Activated naive CD4-positive, alpha-beta T cell (primary cell): ENCODE results near the gene ZNF85.
A peak's percentile ranks its signal among the peaks of the same experiment; 100 is the strongest.
"Not testable (repeated sequence)": the region's sequence is repeated elsewhere in the genome, so short reads cannot be mapped to it uniquely, and the experiment has no call there.

Experiments
- DNase-seq, 4 experiments: peaks; one replicate each; lab custom pipeline; 2025; lab: John Stamatoyannopoulos, UW

ZNF85 gene

DNA sequence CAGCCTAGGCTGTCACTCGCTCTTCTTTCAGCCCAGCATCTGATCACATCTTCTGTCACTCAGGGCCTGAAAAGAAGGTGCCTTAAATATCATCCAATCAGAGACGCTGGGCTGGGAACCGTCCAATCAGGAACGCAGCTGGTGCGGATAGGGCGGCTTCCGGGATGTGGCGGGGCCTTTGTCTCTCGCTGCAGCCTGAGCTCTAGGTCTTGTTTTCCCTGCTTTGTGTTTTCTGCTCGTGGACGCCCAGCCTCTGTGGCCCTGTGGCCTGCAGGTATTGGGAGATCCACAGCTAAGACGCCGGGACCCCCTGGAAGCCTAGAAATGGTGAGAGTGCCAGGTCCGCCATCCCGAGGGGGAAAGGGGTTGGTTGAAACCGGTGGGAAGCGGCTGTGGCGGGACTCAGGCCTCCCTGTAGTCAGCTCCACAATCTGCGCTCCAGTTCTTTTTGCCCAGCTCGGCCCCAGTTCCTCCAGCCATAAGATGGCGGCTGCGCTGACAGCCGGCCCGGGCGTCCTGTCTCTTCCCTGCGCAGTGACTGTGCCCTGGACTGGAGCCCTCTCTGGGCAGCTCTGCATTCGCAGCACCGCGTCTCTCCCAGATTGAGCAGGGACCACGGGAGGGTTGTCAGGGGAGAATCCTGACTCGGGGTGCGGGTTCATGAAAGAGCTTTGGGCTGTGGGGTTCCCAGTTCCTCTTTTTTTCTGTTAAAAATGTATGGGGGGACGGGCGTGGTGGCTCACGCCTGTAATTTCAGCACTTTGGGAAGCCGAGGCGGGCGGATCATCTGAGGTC, at the start of gene ZNF85:
Gene ZNF85, plus strand, starts transcription at position 175 of the 795 bp plus-strand sequence. Its CDS starts 150 bp downstream, at position 325.
- DNase-seq: peak; percentile 53 to 79 (median 66)

GRCh38 chr19:20879501-20879900, 43.5 kb upstream of the ZNF85 start:
- DNase-seq: no peak

- no peak for DNase-seq
Measured at GRCh38 chr19:20912973-20913372, 10.1 kb upstream of the ZNF85 start.

DNA sequence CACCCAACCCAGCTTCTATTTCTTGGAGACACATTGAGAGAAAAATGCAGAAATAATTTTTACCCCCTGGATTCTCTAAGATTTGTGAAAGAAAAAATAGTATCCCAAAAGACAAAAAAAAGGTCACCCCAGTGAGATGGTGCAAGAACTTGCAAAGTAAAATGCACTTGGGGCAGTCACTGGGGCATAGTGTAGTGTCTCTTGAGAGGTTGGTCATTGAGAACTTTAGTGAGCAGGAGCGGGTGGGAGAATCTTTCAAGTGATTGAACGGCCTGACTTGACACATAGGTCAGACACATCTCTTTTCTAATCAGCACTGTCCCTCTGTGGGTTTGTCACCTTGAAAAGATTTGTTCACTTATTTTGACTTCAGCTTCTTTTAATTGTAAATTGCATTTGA, 2.4 kb downstream of the ZNF85 start:
- DNase-seq: no peak

- no peak for DNase-seq
Measured at GRCh38 chr19:20926796-20927195, 3.7 kb downstream of the ZNF85 start.

- DNase-seq: no peak
Measured at GRCh38 chr19:20928371-20928770, 5.3 kb downstream of the ZNF85 start.

DNA sequence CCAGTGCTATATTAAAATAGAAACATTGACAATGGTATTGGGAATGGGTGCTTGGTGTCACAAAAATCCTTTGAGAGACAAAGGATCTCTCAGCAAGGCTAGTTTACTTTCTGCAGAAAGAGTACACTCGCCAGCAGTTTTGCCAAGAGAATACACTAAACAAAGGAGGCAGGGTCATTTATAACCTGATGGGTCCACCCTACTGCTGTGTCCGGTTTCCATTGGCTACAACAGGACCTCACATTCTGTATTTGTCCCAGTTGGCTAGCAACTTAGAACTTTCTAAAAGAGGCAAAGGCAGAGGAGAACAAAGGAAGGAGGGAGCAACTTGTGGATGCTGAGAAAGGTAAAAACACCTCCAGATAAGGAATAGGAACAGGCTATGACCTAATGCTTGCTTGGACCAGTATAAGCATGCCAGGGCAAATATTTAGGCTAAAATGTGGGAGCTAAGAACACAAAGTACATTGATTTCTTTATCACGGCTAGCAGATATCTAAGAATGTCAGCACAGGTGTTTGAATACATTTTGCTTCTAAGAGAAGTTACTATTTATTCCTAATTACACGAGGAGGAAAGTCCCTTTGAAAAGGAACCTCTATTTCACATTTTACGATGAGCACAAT, 13.4 kb downstream of the ZNF85 start:
- not testable (repeated sequence) for DNase-seq

GRCh38 chr19:20952561-20953095, 29.6 kb downstream of the ZNF85 start:
- not testable (repeated sequence) for DNase-seq

DNA sequence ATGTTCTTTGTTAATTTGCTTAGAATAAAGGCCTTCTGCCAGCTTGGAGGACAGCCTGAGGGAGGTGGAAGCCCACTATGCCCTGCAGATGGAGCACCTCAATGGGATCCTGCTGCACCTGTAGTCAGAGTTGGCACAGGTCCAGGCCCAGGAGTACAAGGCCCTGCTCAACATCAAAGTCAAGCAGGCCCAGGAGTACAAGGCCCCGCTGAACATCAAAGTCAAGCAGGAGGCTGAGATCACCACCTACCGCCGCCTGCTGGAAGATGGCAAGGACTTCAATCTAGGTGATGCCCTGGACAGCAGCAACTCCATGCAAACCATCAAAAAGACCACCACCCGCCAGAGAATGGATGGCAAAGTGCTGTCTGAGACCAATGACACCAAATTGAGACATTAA, 41.7 kb downstream of the ZNF85 start:
- DNase-seq: no peak

- no peak for DNase-seq
Measured at GRCh38 chr19:20968092-20968491, 45.0 kb downstream of the ZNF85 start.

DNA sequence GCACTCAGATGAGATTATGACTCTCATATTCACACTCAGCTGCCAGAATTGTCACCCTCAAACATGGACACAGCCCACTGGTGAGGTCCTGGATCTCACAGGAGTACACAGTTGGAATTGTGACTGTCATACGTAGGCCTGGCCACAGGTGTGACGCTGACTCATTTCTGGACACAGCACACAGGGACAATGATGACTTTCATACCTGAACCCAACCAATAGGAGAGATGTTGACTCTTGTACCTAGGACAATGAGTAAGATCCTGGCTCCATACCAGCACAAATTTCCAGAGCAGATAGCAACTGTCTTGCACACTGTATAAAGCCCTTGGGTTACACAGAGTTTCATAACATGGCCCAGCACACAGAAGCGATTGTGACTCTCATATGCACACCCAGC, 46.4 kb downstream of the ZNF85 start:
- no peak for DNase-seq

DNA sequence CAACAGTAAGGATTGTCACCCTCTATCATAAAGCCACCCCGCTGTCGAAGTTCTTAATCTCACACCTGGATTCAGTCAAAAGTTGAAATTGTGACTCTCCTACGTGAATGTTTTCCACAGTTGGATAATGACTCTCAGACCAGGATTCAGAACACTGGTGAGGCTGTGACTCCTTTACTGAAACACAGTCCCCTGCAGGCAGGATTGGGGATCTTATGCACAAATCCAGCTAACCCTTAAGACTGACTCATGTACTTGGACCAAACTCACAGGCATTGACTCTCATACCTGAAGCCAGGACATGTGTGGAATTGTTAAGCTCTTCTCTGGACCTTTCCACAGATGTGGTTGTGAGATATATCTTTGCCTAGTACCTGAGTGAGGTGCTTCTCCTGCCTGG, 46.8 kb downstream of the ZNF85 start:
- DNase-seq: no peak

GRCh38 chr19:20992788-20993187, 69.7 kb downstream of the ZNF85 start:
- not testable (repeated sequence) for DNase-seq

DNA sequence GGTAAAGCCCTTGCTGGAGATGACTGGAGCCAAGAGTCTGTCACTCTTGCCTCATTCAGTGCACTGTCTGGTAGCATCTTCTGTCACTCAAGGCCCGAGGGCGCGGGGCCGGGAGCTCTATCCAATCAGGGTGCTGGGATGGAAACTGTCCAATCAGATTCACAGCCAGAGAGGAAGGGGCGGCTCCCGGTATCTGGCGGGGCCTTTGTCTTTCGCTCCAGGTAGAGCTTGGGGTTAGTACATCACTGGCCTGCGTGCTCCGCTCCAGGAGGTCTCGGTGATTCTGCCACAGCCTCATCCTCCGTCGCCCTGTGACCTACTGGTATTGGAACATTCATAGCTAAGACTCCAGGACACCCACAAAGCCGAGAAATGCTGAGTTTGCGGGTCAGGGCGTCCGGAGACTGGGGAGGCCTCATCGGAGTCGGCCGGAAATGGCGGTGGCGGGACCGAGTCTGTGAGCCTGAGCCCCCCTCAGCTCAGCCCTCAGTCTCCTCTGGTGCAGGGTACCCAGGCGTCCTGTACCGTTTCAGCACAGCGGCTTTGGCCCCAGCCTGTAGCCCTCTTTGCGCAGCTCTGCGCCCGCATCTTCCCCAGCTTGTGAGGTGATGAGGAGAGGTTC, 76.8 kb downstream of the ZNF85 start:
- DNase-seq: peak; percentile 43 to 68 (median 56)
